H1 (cell line): ENCODE results near the gene SLC22A2. TPM values are rescaled to one million over a fixed set of nuclear protein-coding genes. Genes with fewer than 3 reads are reported as not detected.
"Not testable (repeated sequence)": the region's sequence is repeated elsewhere in the genome, so short reads cannot be mapped to it uniquely, and the experiment has no call there.

ENCODE experiments used
- CTCF ChIA-PET: fragments of 300-600 bp; sonication (Branson Sonifier 250); formaldehyde crosslinking; loops from one replicate; lab custom pipeline; 2021; ENCODE audit not compliant: partially characterized antibody; lab: Charles Lee
- POLR2A ChIA-PET: fragments of 300-600 bp; sonication (Branson Sonifier 250); formaldehyde crosslinking; loops from one replicate; lab custom pipeline; 2021; ENCODE audit warnings: inconsistent platforms; ENCODE audit not compliant: partially characterized antibody; lab: Charles Lee
- DNase-seq, 2 experiments: peaks; one replicate each; pipeline versions ENCODE4 v3.0.0 to v3.0.0-alpha.2; 2010 to 2022; ENCODE audit warnings: low spot score in 2 of 2, low read depth in 1 of 2, mixed read lengths in 1 of 2
- FAIRE-seq: peaks from 2 replicates; lab custom pipeline; 2011; peaks lifted over from hg19 to GRCh38; lab: Jason Lieb, UNC
- H2AFZ ChIP-seq: 2 replicates; pipeline ENCODE4 v1.8.1; 2012; ENCODE audit warnings: low read length, inconsistent platforms
- H2AK5ac ChIP-seq: 2 replicates; pipeline ENCODE4 v1.6.1; 2013; ENCODE audit warnings: low read depth, low read length
- H2BK120ac ChIP-seq: replicated peaks from 2 replicates; pipeline ENCODE3; 2013; ENCODE audit warnings: low read depth, low read length, inconsistent platforms
- H2BK12ac ChIP-seq: 2 replicates; pipeline ENCODE4 v1.6.1; 2013; ENCODE audit warnings: low read depth, low read length
- H2BK15ac ChIP-seq: 2 replicates; pipeline ENCODE4 v1.6.1; 2013; ENCODE audit warnings: low read length
- H2BK20ac ChIP-seq: 2 replicates; pipeline ENCODE4 v1.6.1; 2013; ENCODE audit warnings: low read length
- H2BK5ac ChIP-seq: 2 replicates; pipeline ENCODE4 v1.6.1; 2013; ENCODE audit warnings: low read depth, low read length
- H3K14ac ChIP-seq: 2 replicates; pipeline ENCODE4 v1.6.1; 2013; ENCODE audit warnings: inconsistent platforms; ENCODE audit not compliant: insufficient read length
- H3K18ac ChIP-seq: 2 replicates; pipeline ENCODE4 v1.6.1; 2013; ENCODE audit warnings: low read length; ENCODE audit errors: extremely low read depth
- H3K23ac ChIP-seq: 2 replicates; pipeline ENCODE4 v1.6.1; 2013; ENCODE audit warnings: inconsistent platforms; ENCODE audit not compliant: insufficient read length
- H3K23me2 ChIP-seq: 2 replicates; pipeline ENCODE4 v1.6.1; 2013; ENCODE audit warnings: low read depth, low read length
- H3K27ac ChIP-seq: 2 replicates; pipeline ENCODE4 v1.6.1; 2011; ENCODE audit warnings: low read depth, low read length, inconsistent platforms
- H3K27me3 ChIP-seq, 4 experiments: replicated peaks in 1 of 4; 1 replicate in 1 of 4; 2 replicates in 3 of 4; pipeline versions ENCODE4 v1.6.1 to v1.8.1; 2011 to 2013; ENCODE audit warnings: low read length in 3 of 4, mild to moderate bottlenecking in 3 of 4, inconsistent platforms in 2 of 4, mixed read lengths in 2 of 4, moderate library complexity in 1 of 4; ENCODE audit not compliant: control insufficient read depth in 3 of 4, insufficient read depth in 3 of 4; ENCODE audit errors: extremely low read depth in 1 of 4
- H3K36me3 ChIP-seq, 4 experiments: 2 replicates each; pipeline versions ENCODE4 v1.6.1 to v1.8.1; 2011 to 2013; ENCODE audit warnings: mild to moderate bottlenecking in 4 of 4, low read length in 3 of 4, moderate library complexity in 2 of 4, control low read depth in 1 of 4, inconsistent platforms in 1 of 4; ENCODE audit not compliant: insufficient read depth in 4 of 4, control insufficient read depth in 2 of 4
- H3K4ac ChIP-seq: replicated peaks from 2 replicates; pipeline ENCODE3; 2013; ENCODE audit warnings: low read length, low read depth, mixed read lengths, inconsistent platforms; ENCODE audit not compliant: insufficient read length
- H3K4me1 ChIP-seq, 4 experiments: replicated peaks in 1 of 4; 1 replicate in 1 of 4; 2 replicates in 3 of 4; pipeline versions ENCODE4 v1.6.1 to v1.8.1; 2011 to 2013; ENCODE audit warnings: low read length in 3 of 4, inconsistent platforms in 2 of 4, mixed read lengths in 1 of 4; ENCODE audit not compliant: insufficient read depth in 4 of 4, control insufficient read depth in 3 of 4
- H3K4me2 ChIP-seq, 2 experiments: 2 replicates each; pipeline versions ENCODE4 v1.6.1 to v1.8.1; 2011 to 2013; ENCODE audit warnings: low read depth in 2 of 2, low read length in 2 of 2, control low read depth in 1 of 2, inconsistent platforms in 1 of 2, mild to moderate bottlenecking in 1 of 2; ENCODE audit not compliant: insufficient read depth in 1 of 2
- H3K4me3 ChIP-seq, 4 experiments: fragments of 200-600, 300-600 bp in 1 of 4; sonication (generic), shearing (Covaris generic), sonication (Bioruptor Twin) in 1 of 4; 2 replicates each; pipeline versions ENCODE4 v1.5.1 to v1.8.1; 2011 to 2016; ENCODE audit warnings: low read length in 4 of 4, low read depth in 3 of 4, control low read depth in 2 of 4, inconsistent platforms in 2 of 4, mild to moderate bottlenecking in 2 of 4, mixed read lengths in 1 of 4, moderate library complexity in 1 of 4; ENCODE audit not compliant: insufficient read depth in 2 of 4; ENCODE audit errors: extremely low read depth in 1 of 4
- H3K56ac ChIP-seq: replicated peaks from 2 replicates; pipeline ENCODE3; 2013; ENCODE audit warnings: low read depth, mild to moderate bottlenecking, mixed read lengths, low read length, inconsistent platforms; ENCODE audit not compliant: insufficient read length
- H3K79me1 ChIP-seq: 2 replicates; pipeline ENCODE4 v1.6.1; 2013; ENCODE audit warnings: low read depth, low read length, control low read depth
- H3K79me2 ChIP-seq, 2 experiments: 2 replicates each; pipeline versions ENCODE4 v1.6.1 to v1.8.1; 2012 to 2013; ENCODE audit warnings: low read length in 2 of 2, mild to moderate bottlenecking in 2 of 2, inconsistent platforms in 1 of 2; ENCODE audit not compliant: insufficient read depth in 2 of 2, control insufficient read depth in 1 of 2
- H3K9ac ChIP-seq, 4 experiments: replicated peaks in 1 of 4; 1 replicate in 1 of 4; 2 replicates in 3 of 4; pipeline versions ENCODE4 v1.6.1 to v1.8.1; 2011 to 2013; ENCODE audit warnings: low read depth in 3 of 4, low read length in 3 of 4, control low read depth in 2 of 4, mild to moderate bottlenecking in 2 of 4, moderate library complexity in 2 of 4, inconsistent platforms in 1 of 4; ENCODE audit errors: extremely low read depth in 1 of 4
- H3K9me3 ChIP-seq, 2 experiments: 2 replicates each; pipeline versions ENCODE4 v1.6.1 to v1.8.1; 2012 to 2013; ENCODE audit warnings: mild to moderate bottlenecking in 2 of 2, moderate library complexity in 2 of 2, control low read depth in 1 of 2, inconsistent platforms in 1 of 2, low read depth in 1 of 2, low read length in 1 of 2, mixed read lengths in 1 of 2; ENCODE audit not compliant: insufficient read depth in 2 of 2
- H4K20me1 ChIP-seq, 2 experiments: replicated peaks in 1 of 2; 2 replicates each; pipeline versions ENCODE3 to v1.8.1; 2011 to 2013; ENCODE audit warnings: inconsistent platforms in 2 of 2, low read length in 2 of 2, mild to moderate bottlenecking in 1 of 2; ENCODE audit not compliant: insufficient read depth in 2 of 2, control insufficient read depth in 1 of 2
- H4K5ac ChIP-seq: 2 replicates; pipeline ENCODE4 v1.6.1; 2013; ENCODE audit warnings: low read length, low read depth, mixed read lengths, inconsistent platforms; ENCODE audit not compliant: insufficient read length
- H4K8ac ChIP-seq: 2 replicates; pipeline ENCODE4 v1.8.0; 2013; ENCODE audit warnings: mild to moderate bottlenecking, moderate library complexity, low read length, inconsistent platforms; ENCODE audit not compliant: insufficient read depth; ENCODE audit errors: extremely low read depth
- H4K91ac ChIP-seq: replicated peaks from 2 replicates; pipeline ENCODE3; 2013; ENCODE audit warnings: low read length, mixed read lengths, inconsistent platforms; ENCODE audit not compliant: insufficient read length
- HDAC2 ChIP-seq, 2 experiments: fragments of 300-600 bp in 1 of 2; sonication (generic) in 1 of 2; IDR thresholded peaks; 2 replicates each; pipeline ENCODE4 v1.6.1; 2011 to 2012; ENCODE audit warnings: low read depth in 2 of 2, low read length in 2 of 2, mild to moderate bottlenecking in 2 of 2, moderate library complexity in 2 of 2, borderline replicate concordance in 1 of 2, inconsistent platforms in 1 of 2
- JUN ChIP-seq: IDR thresholded peaks from 2 replicates; pipeline ENCODE4 v1.6.1; 2011; ENCODE audit warnings: low read depth, mild to moderate bottlenecking, improper control_type of control experiment, low read length
- KDM4A ChIP-seq: IDR thresholded peaks from one replicate; pipeline ENCODE4 v1.7.1; 2012; ENCODE audit warnings: low read depth, mild to moderate bottlenecking, moderate library complexity, low read length, inconsistent platforms; ENCODE audit not compliant: severe bottlenecking
- USF2 ChIP-seq: IDR thresholded peaks from 2 replicates; pipeline ENCODE4 v1.6.1; 2011; ENCODE audit warnings: low read length, improper control_type of control experiment
- WGBS, 2 experiments: shearing (Covaris generic) in 1 of 2; methylation state at CpG; one replicate each; pipeline versions ENCODE4 v1.1.6 to v1.1.7; 2013 to 2015; ENCODE audit warnings: low lambda C conversion rate in 2 of 2, mixed read lengths in 2 of 2, inconsistent platforms in 1 of 2, low coverage in 1 of 2, missing lambda C conversion rate in 1 of 2; ENCODE audit not compliant: insufficient replicate concordance in 2 of 2, insufficient coverage in 1 of 2, insufficient read length in 1 of 2; ENCODE audit errors: extremely low coverage in 1 of 2, missing lambda C conversion rate in 1 of 2; 5-methylcytosine and 5-hydroxymethylcytosine counted together
- polyA plus RNA-seq, 7 experiments: library from polyadenylated mRNA; depleted of rRNA in 3 of 7; stranded (reverse) in 5 of 7; unstranded in 2 of 7; fragments of >200 nt in 5 of 7; fragments of 200-250 nt in 2 of 7; gene quantifications; 1 replicate in 5 of 7; 2 replicates in 1 of 7; 4 replicates in 1 of 7; pipeline versions ENCODE4 v1.2.1 to v1.2.3, GENCODE V29; 2011 to 2013; ENCODE audit warnings: missing spikeins in 2 of 7, mixed read lengths in 2 of 7
- total RNA-seq: library from RNA; stranded (reverse); fragmentation: NEBNext Ultra II Directional; extraction: Animal tissue kit (Norgen Biotek cat#: 25700); gene quantifications from 2 replicates; pipeline ENCODE4 v1.2.1, GENCODE V29; 2021

SLC22A2 gene
- total and polyA plus RNA-seq, 2 of the 8 experiments (the other 6 are each of a cell fraction or from before 2014, with no cell fraction given): 0.23 to 1.4 TPM

DNA sequence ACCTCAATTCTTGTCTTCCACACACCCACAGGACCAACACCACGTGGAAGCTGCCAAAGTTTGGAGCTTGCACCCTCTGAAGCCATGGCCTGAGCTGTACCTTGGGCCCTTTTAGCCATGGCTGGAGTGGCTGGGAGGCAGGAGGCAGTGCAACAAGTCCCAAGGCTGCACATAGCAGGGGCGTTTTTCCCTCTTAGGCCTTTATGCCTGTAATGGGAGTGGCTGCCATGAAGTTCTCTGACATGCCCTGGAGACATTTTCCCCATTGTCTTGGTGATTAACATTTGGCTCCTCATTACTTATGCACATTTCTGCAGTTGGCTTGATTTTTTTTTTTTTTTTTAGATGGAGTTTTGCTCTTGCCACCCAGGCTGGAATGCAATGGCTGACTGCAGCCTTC is 45.2 kb upstream of the SLC22A2 start (continued):
- no peak for TF ChIP-seq USF2
- no peak for TF ChIP-seq KDM4A
- TF ChIP-seq HDAC2 (IDR thresholded peaks at IDR 0.05; ENCODE audit: borderline replicate concordance in 1 of 2, low read depth in 2 of 2, low read length in 2 of 2): no peak
- TF ChIP-seq JUN: no peak

DNA sequence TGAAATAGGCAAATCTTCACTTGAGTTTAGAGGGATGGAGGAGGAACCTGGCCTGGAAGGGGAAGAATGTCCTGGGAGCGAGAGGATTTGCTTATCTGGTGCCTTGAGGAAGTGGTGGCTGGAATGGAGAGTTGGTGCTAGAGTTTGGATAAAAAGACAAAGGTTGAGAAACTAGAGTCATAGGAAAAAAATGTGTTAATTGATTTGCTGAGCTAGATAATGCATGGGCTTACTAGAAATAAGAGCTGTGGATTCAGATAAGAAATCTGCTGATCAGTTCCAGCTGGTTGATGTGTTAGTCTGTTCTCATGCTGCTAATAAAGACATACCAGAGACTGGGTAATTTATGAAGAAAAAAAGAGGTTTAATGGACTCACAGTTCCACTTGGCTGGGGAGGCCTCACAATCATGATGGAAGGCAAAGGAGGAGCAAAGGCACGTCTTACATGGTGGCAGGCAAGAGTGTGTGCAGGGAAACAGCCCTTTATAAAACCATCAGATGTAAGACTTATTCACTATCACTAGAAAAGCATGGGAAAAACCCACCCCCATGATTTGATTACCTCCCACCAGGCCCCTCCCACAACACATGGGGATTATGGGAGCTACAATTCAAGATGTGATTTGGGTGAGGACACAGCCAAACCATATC is 43.9 kb upstream of the SLC22A2 start:
- H3K79me2 ChIP-seq, H3K27ac ChIP-seq, FAIRE-seq, H3K18ac ChIP-seq, H2BK120ac ChIP-seq, H4K5ac ChIP-seq, H2BK15ac ChIP-seq, H3K9ac ChIP-seq, H3K79me1 ChIP-seq, H2AK5ac ChIP-seq, H4K91ac ChIP-seq, H2AFZ ChIP-seq, H3K56ac ChIP-seq, H3K4me1 ChIP-seq, H4K8ac ChIP-seq, H2BK12ac ChIP-seq, H3K27me3 ChIP-seq, H3K4ac ChIP-seq, H2BK5ac ChIP-seq, H3K4me3 ChIP-seq, H4K20me1 ChIP-seq, H3K23ac ChIP-seq, DNase-seq, H3K23me2 ChIP-seq, H3K14ac ChIP-seq, H3K36me3 ChIP-seq, H2BK20ac ChIP-seq, H3K9me3 ChIP-seq, POLR2A ChIA-PET, H3K4me2 ChIP-seq: not testable (repeated sequence)
- CTCF ChIA-PET: interaction anchor here (1.3 kb wide), 1 partner anchor 164 kb away, joined by 4 read pairs; no protein-coding TSS in a partner anchor
- 78% methylated on average over 2 of the region's 2 CpGs; no CpG with 5 or more reads in 1 of the 2 experiments for WGBS, 2 experiments
